ENCODE data around the gene RTL9.

Gene RTL9

GRCh38 chrX:110341189-110342035 is 17.2 kb upstream of the RTL9 start:
- DNase-seq (ENCODE audit: low read depth): no peak

- no peak for DNase-seq (ENCODE audit: low read depth)
Measured at GRCh38 chrX:110346681-110347080, 12.0 kb upstream of the RTL9 start.

GRCh38 chrX:110359273-110359672 is 625 bp downstream of the RTL9 start:
- DNase-seq (ENCODE audit: low read depth): no peak

- DNase-seq (ENCODE audit: low read depth): no peak
Measured at GRCh38 chrX:110363244-110363643, 4.6 kb downstream of the RTL9 start.

GRCh38 chrX:110373310-110373709 is 14.7 kb downstream of the RTL9 start:
- no peak for DNase-seq (ENCODE audit: low read depth)

DNA sequence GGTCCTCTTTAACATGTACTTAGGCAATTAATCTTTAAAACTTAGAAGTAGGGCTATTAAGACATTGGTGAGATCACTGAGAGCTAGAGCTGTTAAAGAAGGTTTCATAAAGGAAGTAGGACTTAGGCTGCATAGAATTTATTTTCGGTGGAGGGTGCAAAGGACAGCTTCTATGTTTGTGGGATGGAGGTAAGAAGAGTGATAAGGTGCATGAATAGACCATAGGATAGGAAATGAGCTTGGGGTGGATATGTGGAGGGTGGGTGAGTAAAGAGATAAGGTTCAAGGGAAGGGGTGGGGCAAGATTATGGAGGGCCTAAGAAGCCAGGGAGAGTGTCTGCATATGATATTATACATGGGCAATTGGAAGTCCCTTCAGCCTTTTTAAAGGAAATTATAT is 15.9 kb downstream of the RTL9 start:
- no peak for DNase-seq (ENCODE audit: low read depth)

DNA sequence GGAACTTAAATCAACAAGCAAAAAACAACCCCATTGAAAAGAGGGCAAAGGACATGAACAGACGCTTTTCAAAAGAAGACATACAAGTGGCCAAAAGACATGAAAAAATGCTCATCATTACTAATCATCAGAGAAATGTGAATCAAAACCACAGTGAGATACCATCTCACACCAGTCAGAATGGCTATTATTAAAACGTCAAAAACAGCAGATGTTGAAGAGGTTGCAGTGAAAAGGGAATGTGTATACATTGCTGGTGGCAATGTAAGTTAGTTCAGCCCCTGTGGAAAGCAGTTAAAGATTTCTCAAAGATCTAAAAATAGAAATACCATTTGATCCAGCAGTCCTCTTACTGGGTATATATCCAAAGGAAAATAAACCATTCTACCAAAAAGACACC is 22.6 kb downstream of the RTL9 start:
- DNase-seq (ENCODE audit: low read depth): no peak

- DNase-seq (ENCODE audit: low read depth): no peak
Measured at GRCh38 chrX:110383414-110383813, 24.8 kb downstream of the RTL9 start.

DNA sequence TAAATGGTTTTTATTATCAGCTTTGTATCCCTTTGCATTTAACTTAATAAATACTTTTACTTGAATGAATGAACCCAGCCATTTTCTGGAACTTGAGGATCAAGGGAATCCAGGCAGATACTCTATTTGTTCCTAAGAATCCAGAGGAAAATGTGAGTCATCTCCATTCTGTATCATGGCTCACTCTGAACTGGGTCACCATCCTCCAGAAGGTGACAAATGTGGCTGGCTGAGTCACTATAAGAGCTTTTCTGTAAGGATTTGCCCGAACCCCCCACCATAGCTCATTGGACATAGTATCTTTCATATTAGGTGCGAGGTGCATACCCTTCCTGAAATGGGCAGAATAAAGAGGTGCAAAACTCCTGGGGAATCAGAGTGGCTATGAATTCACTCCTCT is 25.8 kb downstream of the RTL9 start:
- no peak for DNase-seq (ENCODE audit: low read depth)

GRCh38 chrX:110389570-110389969 is 30.9 kb downstream of the RTL9 start:
- no peak for DNase-seq (ENCODE audit: low read depth)

GRCh38 chrX:110391086-110391485 is 32.4 kb downstream of the RTL9 start:
- DNase-seq (ENCODE audit: low read depth): no peak

DNA sequence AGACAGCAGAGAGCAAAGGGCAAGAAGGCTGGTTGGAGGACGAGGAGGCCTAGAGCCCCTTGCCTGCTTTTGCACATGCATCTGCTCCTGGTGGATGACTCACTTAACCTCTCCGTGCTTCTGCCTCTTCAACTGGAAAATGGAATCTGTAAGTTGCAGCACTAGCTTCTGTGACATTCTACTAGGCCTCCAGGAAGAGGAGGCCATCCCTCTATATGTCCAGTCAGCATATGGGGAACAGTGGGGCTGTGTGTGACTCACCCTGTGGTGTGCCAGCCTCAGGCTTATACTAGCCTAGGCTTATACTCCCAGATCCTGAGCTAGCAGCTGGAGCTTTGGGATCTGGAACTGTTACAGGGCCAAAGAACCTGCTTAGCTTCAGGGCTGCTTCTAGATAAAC is 36.0 kb downstream of the RTL9 start:
- DNase-seq (ENCODE audit: low read depth): no peak

- no peak for DNase-seq (ENCODE audit: low read depth)
Measured at GRCh38 chrX:110395877-110396276, 37.2 kb downstream of the RTL9 start.

GRCh38 chrX:110396735-110397134 is 38.1 kb downstream of the RTL9 start:
- DNase-seq (ENCODE audit: low read depth): no peak

DNA sequence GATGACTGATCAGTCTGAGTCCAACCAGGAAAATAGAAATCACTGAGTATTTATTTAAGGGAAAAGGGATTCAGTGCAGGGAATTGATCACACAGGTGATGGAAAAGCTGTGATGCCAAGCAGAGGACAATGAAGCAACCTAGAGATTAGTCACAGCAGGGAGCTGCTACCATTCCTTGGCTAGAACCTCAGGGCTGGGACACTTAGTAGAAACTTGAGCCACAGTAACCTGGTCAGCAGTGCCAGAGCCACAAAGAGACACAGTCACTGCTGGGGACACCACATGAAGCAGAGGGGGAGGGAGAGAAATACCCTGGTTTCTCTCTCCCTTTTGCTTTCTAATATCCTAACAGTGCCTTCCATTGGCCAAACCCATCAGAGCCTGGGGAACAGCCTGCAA is 38.7 kb downstream of the RTL9 start:
- no peak for DNase-seq (ENCODE audit: low read depth)

- no peak for DNase-seq (ENCODE audit: low read depth)
Measured at GRCh38 chrX:110397904-110398303, 39.3 kb downstream of the RTL9 start.

DNA sequence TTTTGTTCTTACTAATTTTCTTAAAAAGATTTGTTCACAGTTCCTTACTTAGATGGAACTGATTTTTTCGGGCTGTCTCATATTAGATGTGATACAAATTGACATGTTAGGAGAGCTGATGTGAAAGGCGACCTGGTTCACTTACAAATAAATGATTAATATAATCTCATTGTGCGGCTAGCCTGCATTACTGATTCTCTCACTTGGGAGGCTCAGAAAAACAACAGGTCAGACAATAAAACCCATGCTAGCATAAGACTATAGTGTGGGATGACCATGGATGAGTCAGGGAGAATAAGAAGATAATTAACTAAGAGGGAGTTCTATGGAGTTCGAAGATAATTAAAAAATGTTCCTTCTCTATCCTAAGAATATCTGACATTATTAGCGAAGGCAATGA is 40.8 kb downstream of the RTL9 start:
- no peak for DNase-seq (ENCODE audit: low read depth)

- no peak for DNase-seq (ENCODE audit: low read depth)
Measured at GRCh38 chrX:110399966-110400365, 41.3 kb downstream of the RTL9 start.

- no peak for DNase-seq (ENCODE audit: low read depth)
Measured at GRCh38 chrX:110401135-110401534, 42.5 kb downstream of the RTL9 start.

GRCh38 chrX:110402091-110402849 is 43.6 kb downstream of the RTL9 start:
- no peak for DNase-seq (ENCODE audit: low read depth)

GRCh38 chrX:110402850-110403221 is 44.2 kb downstream of the RTL9 start:
- no peak for DNase-seq (ENCODE audit: low read depth)

DNA sequence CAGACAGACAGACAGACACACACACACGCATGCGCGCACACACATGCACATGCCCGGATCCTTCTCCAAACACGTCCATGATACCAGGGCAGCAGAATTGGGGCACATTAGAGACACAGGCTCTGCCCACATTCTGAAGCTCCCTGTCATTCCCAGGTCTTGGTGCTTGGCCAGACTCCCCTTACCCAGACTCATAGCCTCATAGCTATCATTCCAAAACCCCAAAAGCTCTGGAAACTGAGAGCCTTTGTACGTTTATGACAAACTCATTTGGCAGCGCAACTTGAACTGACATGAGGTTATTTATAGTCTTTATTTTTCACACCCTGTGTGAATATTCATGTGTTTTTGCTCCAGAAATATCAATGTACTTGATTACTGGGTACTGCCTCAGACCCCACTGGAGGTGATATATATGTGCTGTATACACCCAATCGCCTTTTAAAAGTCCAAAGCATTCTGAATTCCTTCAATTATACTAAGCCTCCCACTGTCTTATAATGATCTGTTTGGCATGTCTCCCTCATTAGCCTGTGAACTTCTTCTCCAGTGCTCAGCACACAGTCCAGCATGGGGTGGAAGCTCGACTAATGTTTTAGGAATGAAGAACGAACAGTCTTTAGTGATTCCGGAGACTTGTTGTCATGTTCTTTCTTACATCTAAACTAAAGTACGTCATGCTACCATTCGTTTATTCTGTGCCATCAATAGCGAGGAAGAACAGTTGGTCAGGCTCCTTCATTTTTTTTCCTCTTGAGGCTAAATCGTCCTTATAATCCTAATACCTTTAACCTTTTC is 45.0 kb downstream of the RTL9 start:
- no peak for DNase-seq (ENCODE audit: low read depth)

GRCh38 chrX:110404376-110404775 is 45.7 kb downstream of the RTL9 start:
- no peak for DNase-seq (ENCODE audit: low read depth)
